Activated naive CD8-positive, alpha-beta T cell treated with anti-CD3 and anti-CD28 coated beads, Interleukin-2, amount 50 U/mL, for 24 hours (primary cell): Measurements from ENCODE around the gene PCGF3.

Experiments used
- ATAC-seq: fragments of 150-1000 bp; cut with Tn5 transposase; one replicate; pipeline ENCODE4 v1.10.0; 2021
- DNase-seq: peaks from one replicate; pipeline ENCODE4 v3.0.0; 2021
- H3K27ac Mint-ChIP-seq: one replicate; pipeline ENCODE4 v1.8.0; 2021; ENCODE audit warnings: mild to moderate bottlenecking, mixed read lengths
- H3K27me3 Mint-ChIP-seq: one replicate; pipeline ENCODE4 v1.8.0; 2021; ENCODE audit warnings: mixed read lengths
- H3K36me3 Mint-ChIP-seq: one replicate; pipeline ENCODE4 v1.8.0; 2021; ENCODE audit warnings: low read depth, mixed read lengths
- H3K4me1 Mint-ChIP-seq: one replicate; pipeline ENCODE4 v1.8.0; 2021; ENCODE audit warnings: mixed read lengths
- H3K4me3 Mint-ChIP-seq: one replicate; pipeline ENCODE4 v1.8.0; 2021; ENCODE audit warnings: mild to moderate bottlenecking, moderate library complexity, mixed read lengths
- H3K9me3 Mint-ChIP-seq: one replicate; pipeline ENCODE4 v1.8.0; 2021; ENCODE audit warnings: mixed read lengths

Gene PCGF3, protein sequence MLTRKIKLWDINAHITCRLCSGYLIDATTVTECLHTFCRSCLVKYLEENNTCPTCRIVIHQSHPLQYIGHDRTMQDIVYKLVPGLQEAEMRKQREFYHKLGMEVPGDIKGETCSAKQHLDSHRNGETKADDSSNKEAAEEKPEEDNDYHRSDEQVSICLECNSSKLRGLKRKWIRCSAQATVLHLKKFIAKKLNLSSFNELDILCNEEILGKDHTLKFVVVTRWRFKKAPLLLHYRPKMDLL

DNA sequence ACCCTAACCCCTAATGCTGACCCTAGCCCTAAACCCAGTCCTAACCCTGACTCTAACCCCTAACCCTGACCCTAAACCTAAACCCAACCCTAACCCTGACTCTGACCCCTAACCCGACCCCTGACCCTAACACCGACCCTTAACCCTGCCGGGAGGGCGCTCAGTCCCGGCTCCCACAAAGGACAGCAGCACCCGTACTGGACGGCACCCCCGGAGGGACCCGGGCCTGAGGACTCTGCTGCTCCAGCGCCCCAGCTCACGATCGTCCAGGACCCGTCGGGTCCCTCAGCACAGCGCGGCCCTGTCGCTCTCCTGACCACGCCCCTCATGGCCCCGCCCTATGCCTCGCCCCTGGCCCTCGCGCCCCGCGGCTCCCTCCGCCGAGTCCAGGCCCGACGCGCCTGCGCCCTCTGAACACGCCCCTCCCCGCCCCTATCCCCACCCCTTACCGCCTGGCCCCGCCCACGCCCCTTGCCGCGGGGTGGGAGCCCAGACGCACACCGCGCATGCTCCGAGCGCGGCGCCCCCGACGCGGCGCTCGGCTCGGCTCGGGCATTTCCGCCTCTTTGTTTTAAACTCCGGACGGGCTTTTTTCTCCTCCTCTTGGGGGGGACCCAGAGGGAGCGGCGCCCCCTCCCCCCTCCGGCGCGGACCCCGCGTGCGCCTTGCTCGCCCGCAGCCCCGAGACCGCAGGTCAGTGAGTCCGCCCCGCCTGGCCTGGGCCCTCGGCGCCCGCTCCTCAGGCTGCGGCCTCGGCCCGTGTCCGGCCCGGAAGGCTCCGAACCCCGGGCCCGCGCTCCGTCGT lies at the start of gene PCGF3:
Gene PCGF3, plus strand, starts transcription at position 555 of the 805 bp plus-strand sequence. CDS start 27,849 bp downstream, outside the sequence.
- no peaks in the 10 kb centered on the region for H3K9me3 Mint-ChIP-seq
- peaks cover 17% of the 10 kb centered on the region for H3K4me1 Mint-ChIP-seq
- H3K36me3 Mint-ChIP-seq, result no peaks in the 10 kb centered on the region
- DNase-seq (peak; percentile 99), ATAC-seq (peak; percentile 96)
- peak within 1 kb of the TSS; percentile 63 for H3K4me3 Mint-ChIP-seq
- no peaks in the 10 kb centered on the region for H3K27me3 Mint-ChIP-seq
- peak within 1 kb of the TSS; percentile 39 for H3K27ac Mint-ChIP-seq

DNA sequence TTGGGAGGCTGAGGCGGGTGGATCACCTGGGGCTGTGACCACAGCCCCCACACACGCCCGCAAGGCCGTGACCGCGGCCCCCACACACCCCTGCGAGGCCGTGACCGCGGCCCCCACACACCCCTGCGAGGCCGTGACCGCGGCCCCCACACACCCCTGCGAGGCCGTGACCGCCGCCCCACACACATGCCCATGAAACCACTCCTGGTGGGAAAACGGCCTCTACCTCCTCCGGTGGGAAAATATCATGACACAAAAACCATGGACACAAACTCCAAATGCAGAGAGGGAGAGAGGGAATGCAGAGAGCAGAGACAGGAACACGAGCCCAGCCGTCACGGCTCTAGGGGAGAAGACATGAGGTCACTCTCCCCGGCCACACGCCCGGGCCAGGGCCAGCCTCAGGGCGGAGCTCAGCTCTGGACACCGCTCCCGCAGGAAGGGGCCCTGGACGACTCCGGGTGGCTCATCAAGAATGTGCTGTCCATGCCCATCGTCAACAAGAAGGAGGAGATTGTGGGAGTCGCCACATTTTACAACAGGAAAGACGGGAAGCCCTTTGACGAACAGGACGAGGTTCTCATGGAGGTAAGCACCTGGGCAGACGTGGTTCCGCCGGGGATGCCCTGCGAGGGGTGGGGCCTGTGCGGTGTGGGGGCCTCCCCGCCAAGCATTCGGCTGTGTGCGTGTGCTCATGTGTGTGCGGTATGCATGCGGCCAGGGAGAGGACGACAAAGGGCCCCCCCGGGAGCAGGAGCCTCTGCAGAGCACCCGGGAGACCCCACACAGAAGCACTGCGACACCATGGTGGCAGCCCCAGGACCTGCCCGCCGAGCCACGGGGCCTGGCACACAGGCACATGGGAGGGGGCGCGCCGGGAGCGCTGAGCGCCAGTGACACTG lies 48.9 kb upstream of the PCGF3 start:
- ATAC-seq, result no peak
- Mint-ChIP-seq H3K9me3 (no peaks in the 10 kb centered on the region), H3K4me1 (no peaks in the 10 kb centered on the region), H3K4me3 (no peak overlapping the region), H3K36me3 (peaks cover 6% of the 10 kb centered on the region), H3K27me3 (peaks cover 2% of the 10 kb centered on the region), H3K27ac (no peak overlapping the region)
- DNase-seq, result no peak

DNA sequence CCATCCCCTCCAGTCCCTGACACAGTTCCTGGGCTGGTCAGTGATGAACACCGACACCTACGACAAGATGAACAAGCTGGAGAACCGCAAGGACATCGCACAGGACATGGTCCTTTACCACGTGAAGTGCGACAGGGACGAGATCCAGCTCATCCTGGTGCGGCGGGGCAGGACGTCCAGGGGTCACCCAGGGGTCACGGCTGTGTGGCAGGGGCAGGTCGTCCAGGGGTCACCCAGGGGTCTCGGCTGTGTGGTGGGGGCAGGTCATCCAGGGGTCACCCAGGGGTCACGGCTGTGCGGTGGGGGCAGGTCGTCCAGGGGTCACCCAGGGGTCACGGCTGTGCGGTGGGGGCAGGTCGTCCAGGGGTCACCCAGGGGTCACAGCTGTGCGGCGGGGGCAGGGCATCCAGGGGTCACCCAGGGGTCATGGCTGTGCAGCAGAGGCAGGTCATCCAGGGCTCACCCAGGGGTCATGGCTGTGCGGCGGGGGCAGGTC lies 48.2 kb upstream of the PCGF3 start:
- H3K27ac Mint-ChIP-seq, result no peak overlapping the region
- no peak overlapping the region for H3K4me3 Mint-ChIP-seq
- peaks cover 6% of the 10 kb centered on the region for H3K36me3 Mint-ChIP-seq
- no peaks in the 10 kb centered on the region for H3K4me1 Mint-ChIP-seq
- ATAC-seq (no peak), DNase-seq (no peak)
- H3K27me3 Mint-ChIP-seq, result no peaks in the 10 kb centered on the region
- no peaks in the 10 kb centered on the region for H3K9me3 Mint-ChIP-seq

DNA sequence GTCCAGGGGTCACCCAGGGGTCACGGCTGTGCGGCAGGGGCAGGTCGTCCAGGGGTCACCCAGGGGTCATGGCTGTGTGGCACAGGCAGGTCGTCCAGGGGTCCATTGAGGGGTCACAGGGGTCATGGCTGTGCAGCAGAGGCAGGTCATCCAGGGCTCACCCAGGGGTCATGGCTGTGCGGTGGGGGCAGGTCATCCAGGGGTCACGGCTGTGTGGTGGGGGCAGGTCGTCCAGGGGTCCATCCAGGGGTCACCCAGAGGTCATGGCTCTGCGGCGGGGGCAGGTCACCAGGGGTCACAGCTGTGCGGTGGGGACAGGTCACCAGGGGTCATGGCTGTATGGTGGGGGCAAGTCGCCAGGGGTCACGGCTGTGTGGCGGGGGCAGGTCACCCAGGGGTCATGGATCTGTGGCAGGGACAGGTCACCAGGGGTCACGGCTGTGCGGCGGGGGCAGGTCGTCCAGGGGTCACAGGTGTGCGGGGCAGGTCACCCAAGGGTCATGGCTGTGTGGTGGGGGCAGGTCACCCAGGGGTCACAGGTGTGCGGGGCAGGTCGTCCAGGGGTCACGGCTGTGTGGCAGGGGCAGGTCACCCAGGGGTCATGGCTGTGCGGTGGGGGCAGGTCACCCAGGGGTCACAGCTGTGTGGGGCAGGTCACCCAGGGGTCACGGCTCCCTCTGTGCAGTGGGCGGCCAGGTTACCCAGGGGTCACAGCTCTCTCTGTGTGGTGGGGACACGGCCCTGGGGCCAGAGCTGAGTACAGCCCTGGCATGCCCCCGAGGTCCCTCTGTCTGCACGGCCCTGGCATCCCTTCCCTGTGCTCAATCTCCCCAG lies 47.6 kb upstream of the PCGF3 start:
- H3K9me3 Mint-ChIP-seq, result no peaks in the 10 kb centered on the region
- H3K4me3 Mint-ChIP-seq, result no peak overlapping the region
- H3K27me3 Mint-ChIP-seq, result no peaks in the 10 kb centered on the region
- peaks cover 1% of the 10 kb centered on the region for H3K4me1 Mint-ChIP-seq
- ATAC-seq, result no peak
- H3K27ac Mint-ChIP-seq, result no peak overlapping the region
- H3K36me3 Mint-ChIP-seq, result peaks cover 6% of the 10 kb centered on the region
- DNase-seq, result no peak

DNA sequence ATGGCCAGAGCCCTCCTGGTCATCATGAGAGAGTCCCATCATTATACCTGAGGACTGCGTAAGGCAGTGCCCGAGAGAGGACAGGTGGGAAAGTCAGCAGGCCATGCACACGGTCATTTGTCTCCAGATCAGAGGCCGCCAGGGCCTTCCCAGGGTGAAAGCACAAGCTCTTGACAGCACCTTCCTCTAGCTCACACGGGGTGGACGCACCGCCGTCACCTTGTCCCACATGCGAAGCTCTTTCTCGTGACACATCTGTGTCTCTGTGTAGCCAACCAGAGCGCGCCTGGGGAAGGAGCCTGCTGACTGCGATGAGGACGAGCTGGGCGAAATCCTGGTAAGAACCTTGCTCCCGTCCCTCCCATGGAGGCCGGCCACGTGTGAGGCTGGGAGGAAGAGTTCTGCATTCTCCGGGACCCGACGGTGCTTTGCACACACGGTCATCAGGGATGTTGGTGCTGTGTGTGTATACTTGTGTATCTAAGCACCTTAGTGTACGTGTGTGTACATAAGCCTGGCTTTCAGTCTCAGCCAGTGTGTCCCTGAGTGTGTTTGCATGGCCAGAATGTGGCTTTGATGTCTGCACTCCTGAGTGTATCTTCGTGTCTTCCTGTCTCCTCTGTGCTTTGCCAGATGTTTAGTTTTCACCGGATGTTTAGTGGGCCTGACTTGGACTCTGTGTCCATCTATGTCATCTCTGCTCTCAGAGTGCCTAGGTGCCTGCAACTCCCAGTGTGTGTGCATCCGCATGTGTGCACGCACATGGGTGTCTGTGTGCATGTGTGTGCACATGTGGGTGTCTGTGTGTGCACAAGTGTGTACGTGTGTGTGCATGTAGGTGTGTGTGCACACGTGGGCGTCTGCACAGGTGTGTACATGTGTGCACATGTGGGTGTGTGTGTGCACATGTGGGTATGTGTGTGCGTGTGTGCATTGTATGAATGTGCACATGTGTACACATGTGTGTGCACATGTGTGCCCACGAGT lies 46.7 kb upstream of the PCGF3 start:
- Mint-ChIP-seq H3K36me3 (peaks cover 6% of the 10 kb centered on the region), H3K27me3 (no peaks in the 10 kb centered on the region), H3K27ac (no peak overlapping the region), H3K4me1 (peaks cover 2% of the 10 kb centered on the region), H3K9me3 (no peaks in the 10 kb centered on the region), H3K4me3 (no peak overlapping the region)
- ATAC-seq (no peak), DNase-seq (no peak)

DNA sequence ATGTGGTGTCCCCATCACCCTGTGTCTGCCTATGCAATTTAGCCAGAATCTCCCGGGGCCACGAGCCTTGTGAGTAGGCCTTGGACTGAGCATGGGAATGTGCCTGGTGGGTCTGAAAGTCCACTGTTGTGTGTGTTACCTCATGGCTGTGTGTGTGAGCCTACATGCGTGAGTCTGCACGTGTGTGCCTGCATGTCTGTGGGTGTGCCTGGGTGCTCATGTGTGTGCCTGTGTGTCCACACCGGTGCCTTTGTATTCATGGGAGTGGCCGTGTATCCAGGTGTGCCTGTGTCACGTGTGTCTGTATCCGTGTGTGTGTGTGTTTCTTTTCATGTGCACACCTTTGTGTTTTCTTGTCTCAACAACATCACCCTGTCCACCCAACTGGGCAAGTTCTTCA lies 45.8 kb upstream of the PCGF3 start:
- ATAC-seq (no peak), DNase-seq (no peak)
- Mint-ChIP-seq H3K4me1 (peaks cover 10% of the 10 kb centered on the region), H3K27me3 (no peaks in the 10 kb centered on the region), H3K36me3 (peaks cover 6% of the 10 kb centered on the region), H3K27ac (no peak overlapping the region), H3K4me3 (no peak overlapping the region), H3K9me3 (no peaks in the 10 kb centered on the region)

DNA sequence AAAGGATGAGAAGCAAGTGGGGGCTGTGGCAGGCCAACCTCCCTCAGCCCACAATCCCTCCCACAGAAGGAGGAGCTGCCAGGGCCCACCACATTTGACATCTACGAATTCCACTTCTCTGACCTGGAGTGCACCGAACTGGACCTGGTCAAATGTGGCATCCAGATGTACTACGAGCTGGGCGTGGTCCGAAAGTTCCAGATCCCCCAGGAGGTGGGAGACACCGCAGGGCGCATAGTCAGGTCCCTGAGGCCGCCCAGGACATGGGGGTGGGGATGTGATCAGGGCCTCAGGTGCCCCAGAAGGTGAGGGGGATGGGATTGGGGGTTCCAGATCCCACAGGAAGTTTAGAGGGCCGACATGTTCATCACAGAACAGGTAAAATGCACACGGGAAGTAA lies 45.2 kb upstream of the PCGF3 start:
- H3K27ac Mint-ChIP-seq, result no peak overlapping the region
- no peaks in the 10 kb centered on the region for H3K9me3 Mint-ChIP-seq
- DNase-seq (no peak), ATAC-seq (no peak)
- peaks cover 13% of the 10 kb centered on the region for H3K4me1 Mint-ChIP-seq
- H3K27me3 Mint-ChIP-seq, result no peaks in the 10 kb centered on the region
- H3K36me3 Mint-ChIP-seq, result peaks cover 6% of the 10 kb centered on the region
- no peak overlapping the region for H3K4me3 Mint-ChIP-seq

DNA sequence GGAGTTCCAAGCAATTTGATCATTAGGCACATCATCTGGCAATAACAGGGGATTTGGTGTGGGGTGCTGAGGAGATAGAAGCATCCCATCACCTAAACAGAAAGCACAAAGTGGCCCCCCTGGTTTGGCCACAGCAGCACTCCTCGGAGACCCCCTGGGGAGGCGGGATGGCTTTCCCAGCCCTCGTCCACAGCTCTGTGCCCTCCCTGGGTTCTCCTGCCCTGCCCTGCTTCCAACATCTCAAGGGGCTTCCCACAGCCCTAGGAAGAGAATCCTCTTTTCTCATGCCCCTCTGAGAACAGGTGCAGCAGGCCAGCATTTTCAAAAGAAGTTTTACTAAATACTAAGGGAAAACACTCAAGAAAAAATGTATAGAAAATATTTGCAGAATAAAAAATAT lies 44.4 kb upstream of the PCGF3 start:
- peaks cover 6% of the 10 kb centered on the region for H3K36me3 Mint-ChIP-seq
- no peak for ATAC-seq
- no peaks in the 10 kb centered on the region for H3K27me3 Mint-ChIP-seq
- no peak for DNase-seq
- H3K9me3 Mint-ChIP-seq, result no peaks in the 10 kb centered on the region
- no peak overlapping the region for H3K4me3 Mint-ChIP-seq
- no peak overlapping the region for H3K27ac Mint-ChIP-seq
- H3K4me1 Mint-ChIP-seq, result peaks cover 15% of the 10 kb centered on the region

DNA sequence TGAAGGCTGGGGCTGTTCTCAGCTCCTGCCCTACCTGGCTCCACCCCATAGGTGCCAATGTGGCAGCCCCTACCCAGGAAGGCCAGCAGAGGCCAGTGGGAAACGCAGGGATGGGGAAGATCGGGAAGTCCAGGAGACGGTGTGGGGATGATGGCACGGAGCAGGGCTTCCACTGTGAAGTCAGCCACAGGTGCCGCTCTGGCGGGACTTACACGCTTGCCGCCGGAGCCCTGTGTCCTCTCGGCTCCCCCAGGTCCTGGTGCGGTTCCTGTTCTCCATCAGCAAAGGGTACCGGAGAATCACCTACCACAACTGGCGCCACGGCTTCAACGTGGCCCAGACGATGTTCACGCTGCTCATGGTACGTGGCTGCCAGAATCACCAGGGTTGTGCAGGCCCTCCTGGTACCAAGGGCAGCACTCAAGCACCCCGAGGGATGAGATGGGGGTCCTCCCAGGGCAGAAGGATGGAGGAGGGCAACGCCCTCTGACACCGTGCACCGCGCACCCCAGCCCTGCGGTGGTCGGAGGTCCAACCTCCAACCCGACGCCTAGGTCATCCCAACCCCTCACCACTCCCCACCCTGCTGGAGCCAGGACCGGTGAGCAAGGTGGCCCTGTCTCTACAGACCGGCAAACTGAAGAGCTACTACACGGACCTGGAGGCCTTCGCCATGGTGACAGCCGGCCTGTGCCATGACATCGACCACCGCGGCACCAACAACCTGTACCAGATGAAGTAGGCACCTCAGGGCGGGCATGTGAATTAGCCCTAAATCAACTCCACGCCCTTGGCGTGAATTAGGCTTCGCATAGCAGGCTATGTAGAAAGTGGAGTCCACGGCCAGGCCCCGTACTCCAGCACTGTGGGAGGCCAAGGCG lies 43.5 kb upstream of the PCGF3 start:
- DNase-seq (no peak), ATAC-seq (no peak)
- Mint-ChIP-seq H3K27me3 (no peaks in the 10 kb centered on the region), H3K27ac (no peak overlapping the region), H3K4me3 (peak overlapping the region; percentile 82), H3K4me1 (peaks cover 15% of the 10 kb centered on the region), H3K9me3 (no peaks in the 10 kb centered on the region), H3K36me3 (peaks cover 6% of the 10 kb centered on the region)

DNA sequence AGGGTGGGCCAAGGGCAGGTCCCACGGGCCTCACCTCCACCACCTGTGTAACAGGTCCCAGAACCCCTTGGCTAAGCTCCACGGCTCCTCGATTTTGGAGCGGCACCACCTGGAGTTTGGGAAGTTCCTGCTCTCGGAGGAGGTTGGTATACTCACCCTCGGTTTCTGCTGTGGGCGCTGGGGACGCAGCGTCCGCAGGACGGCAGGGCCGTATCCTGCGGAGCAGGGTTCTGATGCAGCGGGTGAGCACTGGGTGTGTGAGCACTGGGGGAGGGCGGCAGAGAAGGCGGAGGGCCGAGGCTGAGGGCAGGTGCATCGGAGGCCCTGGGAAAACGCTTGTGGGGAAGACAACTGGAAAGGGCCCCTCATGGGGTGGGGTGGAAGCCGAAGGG lies 42.6 kb upstream of the PCGF3 start:
- H3K4me1 Mint-ChIP-seq, result peaks cover 15% of the 10 kb centered on the region
- no peak for DNase-seq
- no peaks in the 10 kb centered on the region for H3K27me3 Mint-ChIP-seq
- peaks cover 6% of the 10 kb centered on the region for H3K36me3 Mint-ChIP-seq
- peak overlapping the region; percentile 82 for H3K4me3 Mint-ChIP-seq
- H3K27ac Mint-ChIP-seq, result no peak overlapping the region
- no peaks in the 10 kb centered on the region for H3K9me3 Mint-ChIP-seq
- no peak for ATAC-seq

DNA sequence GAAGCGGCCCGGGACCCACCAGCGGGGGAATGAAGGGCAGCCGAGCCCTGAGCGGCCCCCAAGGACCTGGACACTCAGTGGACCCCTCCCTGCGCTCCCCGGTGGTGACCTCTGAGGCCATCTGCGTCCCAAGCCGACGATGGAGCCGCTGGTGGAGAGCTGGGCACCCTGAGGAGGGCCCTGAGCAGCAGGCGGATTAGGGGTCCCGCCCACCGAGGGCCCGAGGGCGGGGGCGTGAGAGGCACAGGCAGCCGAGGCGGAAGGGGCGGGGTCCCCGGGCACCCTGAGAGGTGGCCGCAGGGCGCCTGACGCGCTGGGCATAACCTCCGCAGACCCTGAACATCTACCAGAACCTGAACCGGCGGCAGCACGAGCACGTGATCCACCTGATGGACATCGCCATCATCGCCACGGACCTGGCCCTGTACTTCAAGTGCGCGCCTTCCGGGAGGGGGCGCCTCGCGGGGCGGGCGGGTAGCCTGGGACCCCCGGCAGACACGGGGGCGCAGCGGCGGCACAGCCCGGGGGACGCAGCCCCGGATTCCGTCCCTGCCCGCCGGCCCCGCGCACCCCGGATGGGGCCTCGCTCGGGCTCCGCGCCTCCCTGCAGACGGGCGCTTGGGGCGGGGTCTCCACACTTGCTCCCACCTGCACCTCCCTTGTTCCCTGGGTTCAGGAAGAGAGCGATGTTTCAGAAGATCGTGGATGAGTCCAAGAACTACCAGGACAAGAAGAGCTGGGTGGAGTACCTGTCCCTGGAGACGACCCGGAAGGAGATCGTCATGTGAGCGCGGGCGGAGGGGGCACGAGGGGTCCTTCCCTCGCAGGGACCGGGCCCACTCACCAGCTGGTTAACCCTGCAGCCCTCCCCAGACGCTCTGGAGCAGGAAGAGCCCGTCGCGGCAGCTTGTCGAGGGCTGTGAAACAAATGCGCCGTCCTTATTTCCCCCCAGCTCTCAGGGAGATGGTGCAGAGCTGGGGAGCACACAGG lies 41.9 kb upstream of the PCGF3 start:
- no peaks in the 10 kb centered on the region for H3K27me3 Mint-ChIP-seq
- no peaks in the 10 kb centered on the region for H3K9me3 Mint-ChIP-seq
- H3K27ac Mint-ChIP-seq, result peak overlapping the region; percentile 81
- ATAC-seq (peak; percentile 73), DNase-seq (peak; percentile 81)
- H3K4me1 Mint-ChIP-seq, result peaks cover 15% of the 10 kb centered on the region
- H3K4me3 Mint-ChIP-seq, result peak overlapping the region; percentile 82
- peaks cover 6% of the 10 kb centered on the region for H3K36me3 Mint-ChIP-seq
